ENCODE data around the gene SKAP1.

- TF ChIP-seq ZFX (IDR thresholded peaks at IDR 0.05) (no peak), CTCF (conservative IDR thresholded peaks at IDR 0.05) (no peak)
Measured at GRCh38 chr17:48357779-48358602, 72.0 kb downstream of the SKAP1 start.

Data from C4-2B (cell line).